Psoas muscle (tissue), 8 donors: ENCODE data around the gene RASA1. TPM values are rescaled to one million over a fixed set of nuclear protein-coding genes. Genes with fewer than 3 reads are reported as not detected.

Source experiments
- ATAC-seq, 4 donors: fragments of 200-7000 bp; cut with Tn5 transposase; one replicate each; pipeline ENCODE4 v1.9.1; 2020; ENCODE audit warnings: moderate library complexity in 3 of 4, mild to moderate bottlenecking in 2 of 4
- DNase-seq, 2 donors: peaks; one replicate each; pipeline ENCODE4 v3.0.0-alpha.2; 2020
- H3K27ac ChIP-seq: fragments of 200-600 bp; one replicate; pipeline ENCODE4 v1.8.0; 2022
- H3K27me3 ChIP-seq, 3 donors: fragments of 200-600 bp in 1 of 3; one replicate each; pipeline versions ENCODE4 v1.6.1 to v1.8.0; 2013 to 2022; ENCODE audit warnings: low read length in 2 of 3, mild to moderate bottlenecking in 2 of 3, moderate library complexity in 1 of 3; ENCODE audit not compliant: insufficient read depth in 3 of 3
- H3K36me3 ChIP-seq, 2 donors: fragments of 200-600 bp in 1 of 2; one replicate each; pipeline versions ENCODE4 v1.6.1 to v1.8.0; 2013 to 2022; ENCODE audit warnings: low read depth in 1 of 2, mild to moderate bottlenecking in 1 of 2, moderate library complexity in 1 of 2; ENCODE audit not compliant: insufficient read depth in 1 of 2
- H3K4me1 ChIP-seq: fragments of 200-600 bp; one replicate; pipeline ENCODE4 v1.8.0; 2022
- H3K4me3 ChIP-seq: fragments of 200-600 bp; one replicate; pipeline ENCODE4 v1.8.0; 2022; ENCODE audit warnings: mild to moderate bottlenecking
- H3K9me3 ChIP-seq: fragments of 200-600 bp; one replicate; pipeline ENCODE4 v1.8.0; 2022
- WGBS, 3 donors: extraction: QIAGEN DNeasy Blood & Tissue Kit; methylation state at CpG; one replicate each; pipeline versions ENCODE4 v1.1.6 to v1.1.7; 2013; 5-methylcytosine and 5-hydroxymethylcytosine counted together
- intact Hi-C, 2 donors: fragments of 100-400 bp; cut with DNase I; formaldehyde crosslinking; loops; one replicate each; pipeline versions ENCODE4 v1.11.0 to v1.14.2; 2022
- polyA plus RNA-seq, 3 donors: library from polyadenylated mRNA; stranded (reverse); fragments of 200-250 nt; gene quantifications; one replicate each; pipeline ENCODE4 v1.2.3, GENCODE V29; 2013
- total RNA-seq, 4 donors: library from RNA; stranded (reverse); fragmentation: NEBNext Ultra II Directional in 2 of 4; extraction: Animal tissue kit (Norgen Biotek cat#: 25700) in 2 of 4; gene quantifications; one replicate each; pipeline versions ENCODE4 v1.2.1 to v1.2.4, GENCODE V29; 2021 to 2023
- TF ChIP-seq, protein P1 (sequence below): fragments of 200-600 bp; IDR thresholded peaks from one replicate; pipeline ENCODE4 v1.8.0; 2022; ENCODE audit warnings: antibody characterized with exemption
- donor health status: healthy with polysubstance abuse.
- donor health status: DM: no; HTN: no; CAD: no; lungs with moderate emphysema.
- donor health status: Bipolar disorder and iron deficiency.
- donor health status: healthy.
- donor health status: DM: yes; HTN: yes; CAD: no.
- donor health status: DM: no; HTN: no; CAD: no.
- donor health status: DM: no; HTN: no; CAD: no.
- donor health status: DM: yes; HTN: yes; CAD: no.

Gene RASA1
- total and polyA plus RNA-seq, 7 donors: 5.4 to 16.8 (median 11.4) TPM

GRCh38 chr5:87368601-87369000, 100.9 kb downstream of the RASA1 start:
- Histone ChIP-seq H3K4me1 (peaks cover 22% of the 10 kb centered on the region), H3K27me3 (no peaks in the 10 kb centered on the region), H3K9me3 (no peaks in the 10 kb centered on the region), H3K36me3 (peaks cover 0 to 64% of the 10 kb centered on the region in 2 donors), H3K4me3 (no peak overlapping the region), H3K27ac (no peak overlapping the region)
- 23 to 47% (median 29%) methylated on average over 3 of the region's 3 CpGs for WGBS, 3 donors
- intact Hi-C loops: no loop called here
- ATAC-seq (peak in 1 of 4 donors; percentile 54), DNase-seq (no peak)
- TF ChIP-seq, protein P1, sequence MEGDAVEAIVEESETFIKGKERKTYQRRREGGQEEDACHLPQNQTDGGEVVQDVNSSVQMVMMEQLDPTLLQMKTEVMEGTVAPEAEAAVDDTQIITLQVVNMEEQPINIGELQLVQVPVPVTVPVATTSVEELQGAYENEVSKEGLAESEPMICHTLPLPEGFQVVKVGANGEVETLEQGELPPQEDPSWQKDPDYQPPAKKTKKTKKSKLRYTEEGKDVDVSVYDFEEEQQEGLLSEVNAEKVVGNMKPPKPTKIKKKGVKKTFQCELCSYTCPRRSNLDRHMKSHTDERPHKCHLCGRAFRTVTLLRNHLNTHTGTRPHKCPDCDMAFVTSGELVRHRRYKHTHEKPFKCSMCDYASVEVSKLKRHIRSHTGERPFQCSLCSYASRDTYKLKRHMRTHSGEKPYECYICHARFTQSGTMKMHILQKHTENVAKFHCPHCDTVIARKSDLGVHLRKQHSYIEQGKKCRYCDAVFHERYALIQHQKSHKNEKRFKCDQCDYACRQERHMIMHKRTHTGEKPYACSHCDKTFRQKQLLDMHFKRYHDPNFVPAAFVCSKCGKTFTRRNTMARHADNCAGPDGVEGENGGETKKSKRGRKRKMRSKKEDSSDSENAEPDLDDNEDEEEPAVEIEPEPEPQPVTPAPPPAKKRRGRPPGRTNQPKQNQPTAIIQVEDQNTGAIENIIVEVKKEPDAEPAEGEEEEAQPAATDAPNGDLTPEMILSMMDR: no peak

DNA sequence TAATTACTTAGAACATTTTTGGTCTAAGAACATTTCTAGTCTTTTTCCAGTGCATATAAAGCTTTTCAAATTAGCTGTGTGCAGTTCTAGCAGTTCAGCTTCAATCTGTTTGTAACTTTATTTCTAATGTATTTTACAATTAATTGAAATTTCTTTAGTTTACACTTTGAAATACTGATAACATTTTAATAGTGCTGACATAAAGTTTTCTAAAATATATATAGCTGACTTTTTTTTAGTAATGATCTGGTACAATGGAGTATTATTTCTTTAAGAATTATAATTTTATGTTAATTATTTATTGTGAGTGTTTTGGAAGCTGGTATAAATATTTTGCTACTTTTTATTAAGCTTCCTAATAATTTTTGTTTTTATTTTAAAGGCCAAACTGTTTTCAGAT, 101.7 kb downstream of the RASA1 start:
- Histone ChIP-seq H3K9me3 (no peaks in the 10 kb centered on the region), H3K4me3 (no peak overlapping the region), H3K27me3 (no peaks in the 10 kb centered on the region), H3K36me3 (peaks cover 0 to 61% of the 10 kb centered on the region in 2 donors), H3K4me1 (peaks cover 22% of the 10 kb centered on the region), H3K27ac (no peak overlapping the region)
- DNase-seq: no peak
- intact Hi-C loops: no loop called here
- ATAC-seq: no peak
- TF ChIP-seq, protein P1: no peak

DNA sequence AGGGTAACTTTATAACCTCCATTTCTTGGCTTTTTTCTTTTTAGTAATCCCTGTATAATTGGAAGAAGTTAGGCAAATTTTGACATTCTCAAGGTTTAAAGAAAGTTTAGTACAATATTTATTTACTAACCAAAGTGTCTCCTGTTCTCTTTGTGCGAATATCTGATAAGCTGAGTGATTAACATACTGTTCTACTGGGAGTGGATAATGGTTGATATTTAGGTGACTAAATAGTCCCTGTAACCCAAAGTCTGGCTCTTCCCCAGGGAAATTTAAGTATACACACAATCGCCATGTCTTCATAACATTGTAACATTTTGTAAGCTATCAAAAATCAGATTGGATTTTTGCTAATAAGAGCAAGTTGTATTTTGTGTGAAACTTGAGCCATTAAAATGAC, 105.0 kb downstream of the RASA1 start:
- WGBS, 3 donors: 41 to 75% (median 43%) methylated on average over 2 of the region's 2 CpGs

GRCh38 chr5:87382224-87382623, 114.5 kb downstream of the RASA1 start:
- Histone ChIP-seq H3K4me3 (no peak overlapping the region), H3K27me3 (no peaks in the 10 kb centered on the region), H3K9me3 (no peaks in the 10 kb centered on the region), H3K27ac (no peak overlapping the region), H3K36me3 (peaks cover 2 to 92% of the 10 kb centered on the region in 2 donors), H3K4me1 (no peaks in the 10 kb centered on the region)
- ATAC-seq (no peak), DNase-seq (no peak)
- 97 to 99% (median 98%) methylated on average over 1 of the region's 1 CpG for WGBS, 3 donors
- TF ChIP-seq, protein P1: no peak
- intact Hi-C loops: no loop called here

More for the DNA sequence above, 105.0 kb downstream of the RASA1 start:
- no peaks in the 10 kb centered on the region for H3K27me3 ChIP-seq
- TF ChIP-seq, protein P1: no peak
- H3K27ac ChIP-seq: no peak overlapping the region
- ATAC-seq (no peak), DNase-seq (no peak)
- intact Hi-C loops: no loop called here
- H3K9me3 ChIP-seq: no peaks in the 10 kb centered on the region
- peaks cover 22% of the 10 kb centered on the region for H3K4me1 ChIP-seq
- peaks cover 0 to 67% of the 10 kb centered on the region in 2 donors for H3K36me3 ChIP-seq
- H3K4me3 ChIP-seq: no peak overlapping the region

GRCh38 chr5:87383216-87383615, 115.5 kb downstream of the RASA1 start:
- peak in 1 of 4 donors; percentile 52 for ATAC-seq

More at GRCh38 chr5:87383216-87383615, 115.5 kb downstream of the RASA1 start:
- no peaks in the 10 kb centered on the region for H3K4me1 ChIP-seq
- no peak for DNase-seq
- WGBS, 3 donors: 21 to 54% (median 49%) methylated on average over 1 of the region's 1 CpG
- H3K36me3 ChIP-seq: peaks cover 3 to 92% of the 10 kb centered on the region in 2 donors
- intact Hi-C loops: no loop called here
- no peak overlapping the region for H3K27ac ChIP-seq
- H3K9me3 ChIP-seq: no peaks in the 10 kb centered on the region
- H3K4me3 ChIP-seq: no peak overlapping the region
- TF ChIP-seq, protein P1: no peak
- H3K27me3 ChIP-seq: no peaks in the 10 kb centered on the region
